Astrocyte (in vitro differentiated cells and primary cell): ENCODE measurements around the gene TSFM.

Source experiments
- CTCF ChIP-seq: IDR thresholded peaks from 2 replicates; pipeline ENCODE4 v1.5.1; 2011; ENCODE audit warnings: low read depth, mild to moderate bottlenecking, inconsistent platforms, low read length, moderate library complexity; ENCODE audit not compliant: insufficient read depth
- EZH2 ChIP-seq: IDR thresholded peaks from 2 replicates; pipeline ENCODE4 v1.6.1; 2012; ENCODE audit warnings: mild to moderate bottlenecking, low read length, inconsistent platforms; ENCODE audit not compliant: insufficient read depth

GRCh38 chr12:57838594-57839302 is 56.2 kb downstream of the TSFM start:
- TF ChIP-seq CTCF (no peak), EZH2 (no peak)
